ENCODE data around the gene TSPAN33.
A peak's percentile ranks its signal among the peaks of the same experiment; 100 is the strongest.
"Not testable (repeated sequence)": the region's sequence is repeated elsewhere in the genome, so short reads cannot be mapped to it uniquely, and the experiment has no call there.

Gene TSPAN33

DNA sequence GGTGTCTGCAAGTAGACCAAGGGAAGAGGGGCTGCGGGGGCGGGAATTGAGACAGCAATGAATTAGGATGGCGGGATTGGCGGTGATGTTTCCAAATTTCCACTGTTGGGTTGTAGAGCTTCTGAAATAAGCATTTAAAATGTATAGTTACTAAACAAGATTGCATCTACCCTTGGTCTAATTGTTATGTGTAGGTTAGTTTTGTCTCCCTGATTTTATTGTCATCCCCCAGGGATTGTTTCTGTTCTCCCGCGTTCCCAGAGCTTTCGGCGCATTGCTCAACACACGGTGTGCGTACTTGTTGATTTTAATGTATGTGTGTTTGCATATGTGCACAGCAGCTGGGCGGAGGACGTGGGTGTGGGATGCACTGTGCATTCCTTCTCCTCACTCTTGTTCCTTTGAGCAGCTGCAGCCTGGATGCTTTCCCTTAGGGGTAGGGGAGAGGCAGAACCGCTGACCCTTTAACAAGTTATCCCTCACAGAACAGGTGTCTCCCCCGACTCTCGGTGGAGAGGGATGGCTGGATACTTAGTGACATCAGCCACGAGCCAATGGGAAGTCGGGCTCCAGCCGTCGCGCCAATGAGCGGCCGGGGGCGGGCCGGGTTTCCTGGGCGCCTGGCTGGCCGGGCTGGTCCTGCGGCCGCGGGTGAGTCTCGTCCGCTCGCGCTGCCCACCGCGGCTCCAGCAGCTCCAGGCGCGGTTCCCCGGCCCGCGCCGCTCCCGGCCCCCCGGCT, at the start of gene TSPAN33:
Gene TSPAN33, plus strand, starts transcription at position 613 of the 739 bp plus-strand sequence. CDS start 274 bp downstream, outside the sequence.
- peak; percentile 89 for DNase-seq

GRCh38 chr7:129095258-129095657, 49.2 kb upstream of the TSPAN33 start:
- DNase-seq = no peak

DNA sequence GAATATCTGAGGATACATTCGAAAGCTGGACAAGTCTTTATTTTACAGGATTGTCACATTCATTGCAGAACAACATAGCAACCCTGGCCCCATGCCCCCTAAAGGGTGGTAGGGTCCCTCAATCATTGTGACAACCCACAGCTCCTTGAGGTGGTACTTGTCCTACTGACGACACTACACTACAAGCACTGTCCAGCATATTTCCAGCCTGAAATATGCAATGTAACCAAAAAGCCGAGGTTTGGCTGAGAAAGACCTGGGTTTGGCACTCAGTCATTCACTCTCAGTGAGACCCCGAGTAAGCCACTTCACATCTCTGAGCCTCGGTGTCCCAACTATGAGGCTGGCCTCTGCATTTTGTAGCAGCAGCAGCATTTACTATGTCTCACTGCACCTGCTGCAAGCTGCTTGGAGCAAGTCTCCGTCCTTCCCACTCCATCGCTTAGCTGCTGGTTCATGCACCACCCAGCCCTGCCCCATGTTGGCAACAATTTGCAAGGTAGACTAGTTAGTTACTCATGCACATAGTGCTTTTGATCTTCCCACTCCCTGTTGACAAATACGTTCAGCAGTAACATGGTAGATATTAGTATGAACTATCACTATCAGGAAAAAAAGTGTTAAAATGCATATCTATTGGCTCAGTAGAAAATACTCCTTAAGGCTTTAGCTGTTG, 46.0 kb upstream of the TSPAN33 start:
- DNase-seq = no peak

GRCh38 chr7:129100827-129101166, 43.7 kb upstream of the TSPAN33 start:
- no peak for DNase-seq

- no peak for DNase-seq
Measured at GRCh38 chr7:129101746-129102145, 42.8 kb upstream of the TSPAN33 start.

DNA sequence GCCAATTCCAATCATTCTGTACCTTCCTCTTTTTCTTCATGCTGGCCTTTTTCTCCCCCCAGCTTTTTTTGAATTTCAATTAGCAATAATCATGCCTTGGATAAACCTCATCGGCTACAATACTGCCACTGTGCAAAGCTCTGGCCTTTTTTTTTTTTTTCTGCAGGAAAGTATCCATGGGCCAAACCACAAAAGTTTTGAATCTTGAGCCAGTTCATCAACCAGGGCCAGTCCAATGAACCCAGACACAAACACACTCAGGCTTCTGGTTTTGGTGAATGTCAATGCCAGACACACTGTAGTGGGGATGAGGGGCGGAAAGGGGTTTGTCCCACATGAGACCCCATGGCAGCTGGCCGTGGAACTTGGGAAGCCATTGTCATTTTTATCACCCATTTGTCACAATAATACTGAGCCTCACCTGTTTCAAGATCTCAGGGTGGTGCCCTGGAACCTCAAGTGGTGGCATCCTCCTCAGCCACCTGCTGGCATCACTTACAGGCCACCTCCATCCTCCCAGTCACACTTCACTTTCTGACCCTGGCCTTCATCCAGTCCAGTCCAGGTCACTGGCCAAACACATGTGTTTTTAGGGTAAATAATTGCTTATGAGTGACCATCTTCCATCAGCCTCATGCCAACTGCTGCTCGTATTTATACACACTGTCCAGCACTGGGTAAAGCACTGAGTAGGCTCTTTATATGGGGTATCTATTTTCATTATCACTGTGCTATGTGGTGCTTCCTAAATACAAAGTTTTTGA, 40.8 kb upstream of the TSPAN33 start:
- no peak for DNase-seq

- DNase-seq = no peak
Measured at GRCh38 chr7:129108581-129108980, 35.9 kb upstream of the TSPAN33 start.

DNA sequence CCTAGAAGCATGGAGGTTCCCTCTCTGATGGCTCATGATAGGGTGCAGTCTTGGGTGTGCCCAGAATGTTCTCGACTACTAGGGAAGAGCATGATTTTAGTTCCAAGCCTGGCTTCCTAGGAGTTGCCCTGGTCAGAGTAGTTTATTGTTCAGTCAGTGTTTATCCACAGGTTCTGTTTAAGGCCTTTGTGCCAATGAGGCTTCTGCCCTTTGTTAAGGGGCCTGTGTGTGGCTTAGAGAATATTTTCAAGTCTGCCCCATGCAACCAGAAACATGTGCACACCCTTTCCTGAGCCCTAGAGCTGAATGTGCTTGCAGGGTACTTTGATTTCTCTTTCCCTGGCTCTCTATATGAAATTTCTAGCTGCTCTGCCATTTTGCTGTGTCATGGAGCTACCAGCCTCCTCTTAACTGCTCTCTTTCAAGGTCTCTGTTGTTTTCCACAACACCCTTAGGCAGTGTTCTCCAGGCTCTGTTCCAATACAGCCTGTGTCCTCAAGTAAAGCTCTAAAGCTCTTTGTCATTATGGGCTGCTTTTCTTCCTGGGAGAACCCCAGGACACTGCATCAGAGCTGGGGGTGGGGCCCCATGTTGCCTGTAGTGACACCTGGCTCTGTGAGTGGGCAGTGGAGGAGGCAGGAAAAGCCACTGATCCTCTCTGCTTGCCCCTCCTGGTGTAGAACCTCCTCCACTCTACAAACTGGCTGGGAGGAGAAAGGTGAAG, 34.1 kb upstream of the TSPAN33 start:
- DNase-seq = no peak

- no peak for DNase-seq
Measured at GRCh38 chr7:129110982-129111376, 33.5 kb upstream of the TSPAN33 start.

DNA sequence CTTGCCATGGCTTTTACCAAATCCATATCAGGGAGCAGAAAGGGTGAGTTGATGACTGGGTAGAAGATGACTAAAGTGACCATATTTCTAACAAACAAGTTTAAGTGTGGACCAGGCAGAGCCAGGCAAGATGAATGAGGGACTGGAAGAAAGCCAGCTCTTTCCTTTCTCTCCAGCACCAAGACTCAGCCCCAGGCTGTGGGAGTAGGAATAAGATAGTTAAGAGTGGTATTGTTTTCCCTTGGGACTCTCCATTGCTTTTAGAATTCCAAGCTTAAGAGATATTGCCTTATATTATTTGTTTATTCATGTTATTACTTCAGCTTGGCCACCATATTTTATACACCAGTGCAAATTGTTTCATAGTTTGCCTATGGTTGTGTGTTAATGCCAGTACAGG, 28.8 kb upstream of the TSPAN33 start:
- DNase-seq = no peak

- DNase-seq = no peak
Measured at GRCh38 chr7:129118182-129118581, 26.3 kb upstream of the TSPAN33 start.

- DNase-seq = no peak
Measured at GRCh38 chr7:129118976-129119375, 25.5 kb upstream of the TSPAN33 start.

DNA sequence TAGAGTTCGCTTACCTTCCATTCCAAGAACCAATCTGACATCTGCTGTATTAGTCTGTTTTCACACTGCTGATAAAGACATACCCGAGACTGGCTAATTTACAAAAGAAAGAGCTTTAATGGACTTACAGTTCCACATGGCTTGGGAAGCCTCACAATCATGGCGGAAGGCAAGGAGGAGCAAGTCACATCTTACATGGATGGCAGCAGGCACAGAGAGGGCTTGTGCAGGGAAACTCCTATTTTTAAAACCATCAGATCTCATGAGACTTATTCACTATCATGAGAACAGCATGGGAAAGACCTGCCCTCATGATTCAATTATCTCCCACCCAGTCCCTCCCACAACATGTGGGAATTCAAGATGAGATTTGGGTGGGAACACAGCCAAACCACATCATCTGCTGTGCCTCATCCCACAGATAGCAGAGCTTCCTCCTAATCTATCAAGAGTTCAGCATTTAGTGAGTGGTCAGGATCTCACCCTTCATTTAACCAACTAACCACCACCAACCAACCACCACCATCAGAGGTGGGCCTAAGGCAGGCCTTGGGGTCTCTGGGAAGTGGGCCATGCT, 22.9 kb upstream of the TSPAN33 start:
- not testable (repeated sequence) for DNase-seq

DNA sequence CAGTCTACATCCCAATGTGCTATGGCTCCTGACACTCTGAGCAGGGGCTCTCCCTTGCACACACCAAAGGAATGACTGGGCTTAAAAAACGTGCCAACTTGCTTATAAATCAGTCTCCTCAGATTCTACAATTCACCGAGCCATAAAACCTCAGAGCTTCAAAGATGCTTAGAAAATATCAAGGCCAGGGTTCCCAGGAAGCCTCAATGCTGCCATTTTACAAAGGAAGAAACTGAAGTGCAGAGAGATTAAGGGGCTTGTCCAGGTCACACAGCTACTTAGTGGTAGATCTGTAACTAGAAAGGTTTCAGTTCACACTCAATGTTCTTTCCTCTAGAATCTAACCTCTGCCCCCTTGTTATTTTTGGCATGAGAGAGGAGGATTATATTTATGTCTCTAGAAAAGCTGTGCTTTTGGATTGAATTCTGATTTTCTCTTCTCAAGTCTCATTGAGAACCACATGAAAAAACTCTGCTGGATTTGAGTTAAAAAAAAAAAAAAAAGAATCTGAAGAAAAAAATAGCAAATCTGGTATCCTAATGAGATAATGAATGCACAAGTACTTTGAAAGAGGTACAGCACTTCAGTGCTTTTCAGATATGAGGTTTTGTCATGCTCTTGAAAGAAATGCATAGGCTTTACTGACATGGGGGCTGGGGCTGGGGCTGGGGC, 22.3 kb upstream of the TSPAN33 start:
- no peak for DNase-seq

DNA sequence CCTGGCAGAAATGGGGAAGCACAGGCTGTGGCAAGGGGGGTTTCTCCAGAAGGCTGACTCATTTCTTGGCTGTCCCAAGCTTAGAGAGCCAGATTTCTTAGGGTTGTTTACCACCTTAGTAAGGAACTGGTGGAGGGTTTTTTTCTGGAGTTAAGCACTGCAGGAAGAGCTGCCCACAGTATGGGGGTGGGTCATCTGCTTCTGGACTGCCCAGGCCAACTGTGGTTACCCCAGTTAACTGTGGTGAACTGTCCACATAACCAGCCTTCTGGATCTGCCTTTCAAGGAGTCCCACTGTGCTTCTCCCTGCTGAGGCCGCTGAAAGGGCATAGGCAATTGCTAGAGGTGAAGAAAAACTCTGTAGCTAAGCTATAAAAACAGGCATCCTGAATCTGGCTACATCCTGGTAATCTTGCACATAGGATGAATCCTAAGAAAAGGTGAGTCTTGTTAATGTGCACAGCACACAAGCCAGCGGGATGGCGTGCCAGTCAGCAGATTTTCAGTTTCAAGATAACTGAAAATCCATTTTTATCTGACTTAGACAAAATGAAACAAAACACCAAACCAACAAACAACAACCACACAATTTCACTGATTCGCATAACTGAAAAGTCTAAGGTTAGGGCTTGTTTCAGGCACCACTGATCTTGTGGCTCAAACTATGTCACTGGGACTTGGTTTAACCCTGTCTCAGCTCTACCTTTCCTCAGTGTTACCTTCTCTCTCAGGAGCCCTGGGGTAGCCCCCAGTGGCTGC, 21.6 kb upstream of the TSPAN33 start:
- DNase-seq = peak; percentile 66

GRCh38 chr7:129123510-129123857, 21.0 kb upstream of the TSPAN33 start:
- no peak for DNase-seq

DNA sequence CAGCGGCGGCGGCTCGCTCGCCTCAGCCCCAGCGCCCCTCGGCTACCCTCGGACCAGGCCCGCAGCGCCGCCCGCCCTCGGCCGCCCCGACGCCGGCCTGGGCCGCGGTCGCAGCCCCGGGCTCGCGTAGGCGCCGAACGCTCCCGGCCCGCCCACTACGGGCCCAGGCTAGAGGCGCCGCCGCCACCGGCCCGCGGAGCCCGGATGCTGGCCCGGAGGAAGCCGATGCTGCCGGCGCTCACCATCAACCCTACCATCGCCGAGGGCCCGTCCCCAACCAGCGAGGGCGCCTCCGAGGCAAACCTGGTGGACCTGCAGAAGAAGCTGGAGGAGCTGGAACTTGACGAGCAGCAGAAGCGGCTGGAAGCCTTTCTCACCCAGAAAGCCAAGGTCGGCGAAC, 18.2 kb upstream of the TSPAN33 start:
- no peak for DNase-seq

- no peak for DNase-seq
Measured at GRCh38 chr7:129127154-129127553, 17.4 kb upstream of the TSPAN33 start.

GRCh38 chr7:129127601-129128000, 16.9 kb upstream of the TSPAN33 start:
- no peak for DNase-seq

DNA sequence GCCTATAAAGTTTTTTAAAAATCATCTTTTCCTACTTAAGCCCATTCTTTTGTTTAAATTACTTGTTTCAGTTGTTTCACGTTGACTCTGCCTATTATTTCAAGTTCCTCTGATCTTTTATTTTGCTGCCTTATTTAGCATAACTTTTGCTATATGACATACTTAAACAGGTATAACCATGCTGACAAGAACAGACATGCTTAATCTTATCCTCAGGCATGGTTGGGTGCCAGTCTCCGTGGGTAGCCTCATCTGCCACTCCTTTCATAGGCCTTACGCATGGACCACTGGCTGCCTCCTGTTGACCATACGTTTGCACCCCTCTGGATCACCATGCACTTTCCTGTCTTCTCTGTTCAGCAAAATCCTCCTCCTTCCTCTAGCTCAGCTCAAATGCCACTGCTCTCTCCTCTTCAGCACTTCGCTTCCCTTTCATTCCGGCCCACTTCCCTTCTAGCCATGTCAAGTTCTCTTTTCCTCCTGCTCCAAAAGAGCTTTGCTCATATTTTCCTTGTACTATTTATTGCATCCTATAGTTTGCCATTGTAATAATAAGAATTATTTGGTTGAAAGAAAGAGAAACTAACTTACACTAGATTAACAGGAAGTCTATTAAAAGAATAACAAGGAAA, 10.0 kb upstream of the TSPAN33 start:
- DNase-seq = no peak
